Naive thymus-derived CD4-positive, alpha-beta T cell (primary cell): ENCODE results near the gene MYO5A. TPM values are rescaled to one million over a fixed set of nuclear protein-coding genes. Genes with fewer than 3 reads are reported as not detected.
A peak's percentile ranks its signal among the peaks of the same experiment; 100 is the strongest.
"Not testable (repeated sequence)": the region's sequence is repeated elsewhere in the genome, so short reads cannot be mapped to it uniquely, and the experiment has no call there.

ENCODE experiments used
- ATAC-seq: fragments of 150-1000 bp; cut with Tn5 transposase; 2 replicates; pipeline ENCODE4 v1.10.0; 2021; ENCODE audit warnings: mild to moderate bottlenecking, moderate library complexity
- CTCF ChIA-PET: fragments of 350-600 bp; sonication (Branson Sonifier 250); formaldehyde crosslinking; loops from one replicate; lab custom pipeline; 2021; ENCODE audit warnings: antibody characterized with exemption; lab: Charles Lee
- POLR2A ChIA-PET: fragments of 350-600 bp; sonication (Branson Sonifier 250); formaldehyde crosslinking; loops from one replicate; lab custom pipeline; 2021; ENCODE audit warnings: antibody characterized with exemption, inconsistent platforms; lab: Charles Lee
- DNase-seq, 9 donors: peaks; one replicate each; pipeline versions ENCODE4 v3.0.0 to v3.0.0-alpha.2; 2020 to 2022; ENCODE audit warnings: mixed read lengths in 1 of 9
- H3K27ac ChIP-seq: one replicate; pipeline ENCODE4 v1.7.0; 2013; ENCODE audit warnings: mild to moderate bottlenecking, low read depth, low read length, moderate library complexity
- H3K27me3 ChIP-seq, 2 donors: one replicate each; pipeline ENCODE4 v1.7.0; 2013; ENCODE audit warnings: low read length in 2 of 2, mild to moderate bottlenecking in 2 of 2, moderate library complexity in 2 of 2; ENCODE audit not compliant: control insufficient read depth in 2 of 2, insufficient read depth in 2 of 2
- H3K36me3 ChIP-seq, 3 experiments: 1 replicate in 2 of 3; 2 replicates in 1 of 3; pipeline ENCODE4 v1.7.0; 2013; ENCODE audit warnings: low read length in 3 of 3, mild to moderate bottlenecking in 3 of 3, moderate library complexity in 1 of 3; ENCODE audit not compliant: insufficient read depth in 3 of 3, control insufficient read depth in 2 of 3
- H3K4me1 ChIP-seq, 2 donors: one replicate each; pipeline ENCODE4 v1.7.0; 2013; ENCODE audit warnings: low read length in 2 of 2, mild to moderate bottlenecking in 2 of 2, moderate library complexity in 1 of 2; ENCODE audit not compliant: control insufficient read depth in 2 of 2, insufficient read depth in 2 of 2
- H3K4me3 ChIP-seq: 2 replicates; pipeline ENCODE4 v1.7.0; 2013; ENCODE audit warnings: mild to moderate bottlenecking, low read length
- H3K9me3 ChIP-seq, 3 experiments: 1 replicate in 2 of 3; 2 replicates in 1 of 3; pipeline ENCODE4 v1.7.0; 2013; ENCODE audit warnings: low read length in 3 of 3; ENCODE audit not compliant: control insufficient read depth in 2 of 3
- H3K27ac Mint-ChIP-seq, 9 donors: one replicate each; pipeline ENCODE4 v1.8.0; 2020 to 2022; ENCODE audit warnings: mixed read lengths in 9 of 9, mild to moderate bottlenecking in 8 of 9, moderate library complexity in 5 of 9, inconsistent platforms in 2 of 9
- H3K27me3 Mint-ChIP-seq, 5 donors: one replicate each; pipeline ENCODE4 v1.8.0; 2021 to 2022; ENCODE audit warnings: mixed read lengths in 5 of 5, mild to moderate bottlenecking in 1 of 5
- H3K36me3 Mint-ChIP-seq, 5 donors: one replicate each; pipeline ENCODE4 v1.8.0; 2020 to 2022; ENCODE audit warnings: mixed read lengths in 5 of 5, mild to moderate bottlenecking in 3 of 5, inconsistent platforms in 1 of 5
- H3K4me1 Mint-ChIP-seq, 7 donors: one replicate each; pipeline ENCODE4 v1.8.0; 2020 to 2022; ENCODE audit warnings: mixed read lengths in 7 of 7, mild to moderate bottlenecking in 3 of 7, inconsistent platforms in 1 of 7
- H3K4me3 Mint-ChIP-seq, 10 donors: one replicate each; pipeline ENCODE4 v1.8.0; 2020 to 2022; ENCODE audit warnings: mild to moderate bottlenecking in 10 of 10, mixed read lengths in 10 of 10, moderate library complexity in 6 of 10, inconsistent platforms in 2 of 10
- H3K9me3 Mint-ChIP-seq, 11 donors: one replicate each; pipeline ENCODE4 v1.8.0; 2020 to 2022; ENCODE audit warnings: mixed read lengths in 11 of 11, mild to moderate bottlenecking in 4 of 11, inconsistent platforms in 1 of 11, moderate library complexity in 1 of 11
- intact Hi-C, 2 donors: fragments of 100-400 bp; cut with micrococcal nuclease; formaldehyde crosslinking; loops; one replicate each; pipeline ENCODE4 v1.15.1; 2023
- polyA plus RNA-seq, 2 donors: library from polyadenylated mRNA; unstranded; fragments of 300-500 nt; fragmentation: Illumina TruSeq; gene quantifications; one replicate each; pipeline ENCODE4 v1.2.3, GENCODE V29; 2021
- total RNA-seq, 6 experiments: library from RNA in 5 of 6; stranded (reverse) in 5 of 6; gene quantifications; 1 replicate in 5 of 6; 2 replicates in 1 of 6; pipeline ENCODE4 v1.2.3 and lab custom pipeline; 2021 to 2026

Gene MYO5A
- total RNA-seq (10 to 100 TPM; 19.8 to 39.6 (median 23.3) TPM), polyA plus RNA-seq (1 to 10 TPM; 4.2 to 5.7 TPM), total RNA-seq (lab: John Stamatoyannopoulos, UW) (85.3 reads per million, percentile 82 among the genes with 10 or more reads in this experiment)

GRCh38 chr15:52528564-52529340 is at the start of gene MYO5A:
Gene MYO5A, minus strand, starts transcription at chr15:52528880. Its CDS starts 74 bp downstream, at chr15:52528806.
- no peaks in the 10 kb centered on the region for H3K9me3 ChIP-seq
- no peaks in the 10 kb centered on the region for H3K27me3 ChIP-seq
- H3K4me3 Mint-ChIP-seq = peak within 1 kb of the TSS; percentile 87 to 96 (median 93)
- ATAC-seq (peak; percentile 93), DNase-seq (peak; percentile 72 to 82 (median 80))
- intact Hi-C loops = loop anchor here (1.0 to 5.0 kb wide), 16 partner anchors 10 to 701 kb away; partner anchors contain the start of genes ARPP19 (in 1 of the 2), ATOSA (in 1 of the 2) and TMOD3 (in 1 of the 2)
- H3K27ac ChIP-seq = peak within 1 kb of the TSS; percentile 69
- ChIA-PET CTCF (interaction anchor here (1.3 to 1.5 kb wide), 3 partner anchors 9 to 47 kb away, joined by 3 read pairs; no protein-coding TSS in a partner anchor), POLR2A (interaction anchor here (0.7 to 1.4 kb wide), 6 partner anchors 30 to 197 kb away, joined by 3 to 7 read pairs (median 4); partner anchors contain the start of gene ATOSA)
- peaks cover 0 to 25% (median 0%) of the 10 kb centered on the region in 5 donors for H3K27me3 Mint-ChIP-seq
- H3K36me3 Mint-ChIP-seq = peaks cover 0 to 10% (median 0%) of the 10 kb centered on the region in 5 donors
- H3K4me3 ChIP-seq = peak within 1 kb of the TSS; percentile 60
- H3K36me3 ChIP-seq = no peaks in the 10 kb centered on the region
- no peaks in the 10 kb centered on the region for H3K9me3 Mint-ChIP-seq
- H3K4me1 ChIP-seq = peaks cover 11 to 12% of the 10 kb centered on the region in 2 donors
- H3K4me1 Mint-ChIP-seq = peaks cover 22 to 42% (median 29%) of the 10 kb centered on the region in 7 donors
- peak within 1 kb of the TSS; percentile 68 to 96 (median 90) for H3K27ac Mint-ChIP-seq

GRCh38 chr15:52576692-52577091 is 48.0 kb upstream of the MYO5A start:
- Histone ChIP-seq H3K36me3 (peaks cover 0 to 1% (median 0%) of the 10 kb centered on the region in 3 experiments), H3K27me3 (no peaks in the 10 kb centered on the region), H3K9me3 (no peaks in the 10 kb centered on the region), H3K4me3 (no peak overlapping the region), H3K4me1 (no peaks in the 10 kb centered on the region), H3K27ac (no peak overlapping the region)
- Mint-ChIP-seq H3K27ac (no peak overlapping the region), H3K36me3 (peaks cover 0 to 12% (median 6%) of the 10 kb centered on the region in 5 donors), H3K9me3 (peaks cover 0 to 9% (median 0%) of the 10 kb centered on the region in 11 donors), H3K4me1 (no peaks in the 10 kb centered on the region), H3K27me3 (peaks cover 0 to 8% (median 0%) of the 10 kb centered on the region in 5 donors), H3K4me3 (no peak overlapping the region)
- ATAC-seq (no peak), DNase-seq (no peak)
- intact Hi-C loops = no loop called here
- POLR2A ChIA-PET = no interaction called here
- CTCF ChIA-PET = no interaction called here

- H3K27me3 ChIP-seq, H3K4me1 Mint-ChIP-seq, H3K4me1 ChIP-seq, CTCF ChIA-PET, intact Hi-C loops, H3K27ac Mint-ChIP-seq, H3K27me3 Mint-ChIP-seq, DNase-seq, H3K9me3 ChIP-seq, H3K27ac ChIP-seq, ATAC-seq, H3K4me3 ChIP-seq, H3K9me3 Mint-ChIP-seq, H3K36me3 ChIP-seq, H3K4me3 Mint-ChIP-seq, POLR2A ChIA-PET: not testable (repeated sequence)
- H3K36me3 Mint-ChIP-seq = peaks cover 0 to 12% (median 6%) of the 10 kb centered on the region in 5 donors
Observed at GRCh38 chr15:52575573-52575972, 46.9 kb upstream of the MYO5A start.

- no peaks in the 10 kb centered on the region for H3K9me3 ChIP-seq
- DNase-seq (no peak), ATAC-seq (no peak)
- no peak overlapping the region for H3K27ac ChIP-seq
- H3K4me1 Mint-ChIP-seq = no peaks in the 10 kb centered on the region
- H3K4me3 Mint-ChIP-seq = no peak overlapping the region
- peaks cover 0 to 9% (median 0%) of the 10 kb centered on the region in 11 donors for H3K9me3 Mint-ChIP-seq
- intact Hi-C loops = no loop called here
- H3K36me3 Mint-ChIP-seq = peaks cover 0 to 10% (median 3%) of the 10 kb centered on the region in 5 donors
- H3K4me1 ChIP-seq = no peaks in the 10 kb centered on the region
- no peak overlapping the region for H3K4me3 ChIP-seq
- H3K36me3 ChIP-seq = no peaks in the 10 kb centered on the region
- H3K27me3 ChIP-seq = no peaks in the 10 kb centered on the region
- no peak overlapping the region for H3K27ac Mint-ChIP-seq
- H3K27me3 Mint-ChIP-seq = peaks cover 0 to 8% (median 0%) of the 10 kb centered on the region in 5 donors
- ChIA-PET CTCF (no interaction called here), POLR2A (no interaction called here)
Observed at GRCh38 chr15:52575072-52575471, 46.4 kb upstream of the MYO5A start.

- H3K27ac Mint-ChIP-seq, H3K4me3 ChIP-seq, H3K36me3 ChIP-seq, intact Hi-C loops, H3K27ac ChIP-seq, H3K4me1 Mint-ChIP-seq, ATAC-seq, DNase-seq, H3K4me3 Mint-ChIP-seq, H3K9me3 Mint-ChIP-seq, H3K4me1 ChIP-seq, POLR2A ChIA-PET, H3K27me3 Mint-ChIP-seq, H3K9me3 ChIP-seq, H3K27me3 ChIP-seq: not testable (repeated sequence)
- H3K36me3 Mint-ChIP-seq = peaks cover 0 to 10% (median 0%) of the 10 kb centered on the region in 5 donors
- CTCF ChIA-PET = interaction anchor here (0.7 kb wide), 1 partner anchor 155 kb away, joined by 3 read pairs; no protein-coding TSS in a partner anchor
Observed at GRCh38 chr15:52574623-52575022, 45.9 kb upstream of the MYO5A start.

- intact Hi-C loops = loop anchor here (1.0 to 10.0 kb wide), 15 partner anchors 11 to 394 kb away; partner anchors contain the start of genes ATOSA (in 2 of the 2) and MYO5A (in 1 of the 2)
- POLR2A ChIA-PET = interaction anchor here (0.6 to 1.3 kb wide), 2 partner anchors 14 to 23 kb away, joined by 3 read pairs; no protein-coding TSS in a partner anchor
Observed at GRCh38 chr15:52568601-52569585, 40.2 kb upstream of the MYO5A start, which contains the start of gene ARPP19. Gene ARPP19, minus strand, starts transcription at chr15:52569030. Its CDS starts 138 bp downstream, at chr15:52568892.

More at GRCh38 chr15:52568601-52569585, 40.2 kb upstream of the MYO5A start, which contains the start of gene ARPP19:
- Mint-ChIP-seq H3K36me3 (peaks cover 0 to 19% (median 0%) of the 10 kb centered on the region in 5 donors), H3K27ac (peak within 1 kb of the TSS; percentile 95 to 100 (median 100)), H3K4me1 (peaks cover 27 to 44% (median 40%) of the 10 kb centered on the region in 7 donors), H3K4me3 (peak within 1 kb of the TSS; percentile 89 to 100 (median 96)), H3K27me3 (peaks cover 0 to 5% (median 0%) of the 10 kb centered on the region in 5 donors), H3K9me3 (peaks cover 0 to 4% (median 0%) of the 10 kb centered on the region in 11 donors)
- ATAC-seq (peak; percentile 83), DNase-seq (peak; percentile 58 to 81 (median 76))
- Histone ChIP-seq H3K9me3 (no peaks in the 10 kb centered on the region), H3K4me3 (peak within 1 kb of the TSS; percentile 75), H3K27me3 (no peaks in the 10 kb centered on the region), H3K4me1 (peaks cover 13 to 24% of the 10 kb centered on the region in 2 donors), H3K27ac (peak within 1 kb of the TSS; percentile 98), H3K36me3 (no peaks in the 10 kb centered on the region)
- CTCF ChIA-PET = no interaction called here
